MM.1S (cell line): Measurements from ENCODE around the gene MPV17.

Experiments
- DNase-seq: peaks from one replicate; pipeline ENCODE4 v3.0.0-alpha.2; 2015
- H2AFZ ChIP-seq: fragments of 300-600 bp; sonication (generic); 2 replicates; pipeline ENCODE4 v1.6.0; 2016; ENCODE audit warnings: antibody characterized with exemption, low read length
- H3F3A ChIP-seq: fragments of 300-600 bp; sonication (generic); 2 replicates; pipeline ENCODE4 v1.6.1; 2016; ENCODE audit warnings: mild to moderate bottlenecking, antibody characterized with exemption, low read length, moderate library complexity, mixed read lengths; ENCODE audit not compliant: insufficient read depth
- H3K27ac ChIP-seq: fragments of 300-600 bp; sonication (generic); 2 replicates; pipeline ENCODE4 v1.5.1; 2016; ENCODE audit warnings: mild to moderate bottlenecking, low read length
- H3K27me3 ChIP-seq: fragments of 300-600 bp; sonication (generic); replicated peaks from 2 replicates; pipeline ENCODE4 v1.6.0; 2016; ENCODE audit warnings: low read length; ENCODE audit not compliant: insufficient read depth
- H3K36me3 ChIP-seq: fragments of 300-600 bp; sonication (generic); replicated peaks from 2 replicates; pipeline ENCODE4 v1.6.1; 2016; ENCODE audit warnings: mild to moderate bottlenecking, low read length, mixed read lengths; ENCODE audit not compliant: insufficient read depth
- H3K4me1 ChIP-seq: fragments of 300-600 bp; sonication (generic); 2 replicates; pipeline ENCODE4 v1.6.1; 2016; ENCODE audit warnings: low read length, mixed read lengths
- H3K4me2 ChIP-seq: fragments of 300-600 bp; sonication (generic); 2 replicates; pipeline ENCODE4 v1.6.0; 2016; ENCODE audit warnings: low read depth, low read length
- H3K4me3 ChIP-seq: fragments of 300-600 bp; sonication (generic); 2 replicates; pipeline ENCODE4 v1.5.1; 2016; ENCODE audit warnings: low read length, mixed read lengths
- H3K79me2 ChIP-seq: fragments of 300-600 bp; sonication (generic); 2 replicates; pipeline ENCODE4 v1.6.1; 2016; ENCODE audit warnings: mixed run types, low read length, mixed read lengths
- H3K9ac ChIP-seq: fragments of 300-600 bp; sonication (generic); 2 replicates; pipeline ENCODE4 v1.6.1; 2016; ENCODE audit warnings: low read length, mixed read lengths
- H3K9me2 ChIP-seq: fragments of 300-600 bp; sonication (generic); replicated peaks from 2 replicates; pipeline ENCODE4 v1.6.1; 2016; ENCODE audit warnings: mild to moderate bottlenecking, low read length, mixed read lengths; ENCODE audit not compliant: insufficient read depth
- H3K9me3 ChIP-seq: fragments of 300-600 bp; sonication (generic); replicated peaks from 2 replicates; pipeline ENCODE4 v1.6.1; 2016; ENCODE audit warnings: mild to moderate bottlenecking, low read length, mixed read lengths; ENCODE audit not compliant: insufficient read depth
- H4K20me1 ChIP-seq: fragments of 300-600 bp; sonication (generic); 2 replicates; pipeline ENCODE4 v1.6.1; 2016; ENCODE audit warnings: mild to moderate bottlenecking, low read length, moderate library complexity, mixed read lengths; ENCODE audit not compliant: insufficient read depth
- CTCF ChIP-seq: fragments of 300-600 bp; sonication (generic); IDR thresholded peaks from 2 replicates; pipeline ENCODE4 v1.5.1; 2016; ENCODE audit warnings: antibody characterized with exemption, low read length, mixed read lengths
- EZH2 ChIP-seq: fragments of 300-600 bp; sonication (generic); optimal IDR thresholded peaks from 2 replicates; pipeline ENCODE3; 2017; ENCODE audit warnings: low read depth, mild to moderate bottlenecking, antibody characterized with exemption, low read length, mixed read lengths
- EZH2phosphoT487 ChIP-seq: fragments of 300-600 bp; sonication (generic); IDR thresholded peaks from 2 replicates; pipeline ENCODE4 v1.6.1; 2018; ENCODE audit warnings: antibody characterized with exemption, low read length

Gene MPV17

GRCh38 chr2:27369471-27370025 is 46.7 kb upstream of the MPV17 start:
- H3K79me2 ChIP-seq = peaks cover 56% of the 10 kb centered on the region
- no peak for DNase-seq
- peak overlapping the region; percentile 80 for H3K4me3 ChIP-seq

GRCh38 chr2:27363933-27364332 is 41.0 kb upstream of the MPV17 start:
- Histone ChIP-seq H3K27me3 (no peaks in the 10 kb centered on the region), H3K27ac (no peak overlapping the region), H3K4me2 (no peak overlapping the region), H3K36me3 (peaks cover 2% of the 10 kb centered on the region), H3K79me2 (peaks cover 17% of the 10 kb centered on the region), H3K9me3 (no peaks in the 10 kb centered on the region), H3K4me1 (peaks cover 5% of the 10 kb centered on the region; the same call in 1 of the 2 replicates), H3K9me2 (no peaks in the 10 kb centered on the region), H3K9ac (no peak overlapping the region), H2AFZ (no peak overlapping the region), H4K20me1 (no peaks in the 10 kb centered on the region), H3F3A (peaks cover 6% of the 10 kb centered on the region), H3K4me3 (no peak overlapping the region)
- no peak for DNase-seq
- TF ChIP-seq CTCF (no peak), EZH2phosphoT487 (no peak), EZH2 (no peak)

More at GRCh38 chr2:27369471-27370025, 46.7 kb upstream of the MPV17 start:
- no peaks in the 10 kb centered on the region; the same call in 1 of the 2 replicates for H3K36me3 ChIP-seq
- TF ChIP-seq CTCF (no peak), EZH2 (no peak), EZH2phosphoT487 (no peak)
- H3K9ac ChIP-seq = peak overlapping the region; percentile 80
- H4K20me1 ChIP-seq = no peaks in the 10 kb centered on the region
- peak overlapping the region; percentile 71 for H2AFZ ChIP-seq
- peaks cover 9% of the 10 kb centered on the region; the same call in 1 of the 2 replicates for H3K4me1 ChIP-seq
- H3K27ac ChIP-seq = peak overlapping the region; percentile 44; the same call in 1 of the 2 replicates
- H3K9me3 ChIP-seq = no peaks in the 10 kb centered on the region
- no peaks in the 10 kb centered on the region for H3K27me3 ChIP-seq
- H3K4me2 ChIP-seq = peak overlapping the region; percentile 65
- H3K9me2 ChIP-seq = no peaks in the 10 kb centered on the region
- peaks cover 4% of the 10 kb centered on the region; the same call in 1 of the 2 replicates for H3F3A ChIP-seq

DNA sequence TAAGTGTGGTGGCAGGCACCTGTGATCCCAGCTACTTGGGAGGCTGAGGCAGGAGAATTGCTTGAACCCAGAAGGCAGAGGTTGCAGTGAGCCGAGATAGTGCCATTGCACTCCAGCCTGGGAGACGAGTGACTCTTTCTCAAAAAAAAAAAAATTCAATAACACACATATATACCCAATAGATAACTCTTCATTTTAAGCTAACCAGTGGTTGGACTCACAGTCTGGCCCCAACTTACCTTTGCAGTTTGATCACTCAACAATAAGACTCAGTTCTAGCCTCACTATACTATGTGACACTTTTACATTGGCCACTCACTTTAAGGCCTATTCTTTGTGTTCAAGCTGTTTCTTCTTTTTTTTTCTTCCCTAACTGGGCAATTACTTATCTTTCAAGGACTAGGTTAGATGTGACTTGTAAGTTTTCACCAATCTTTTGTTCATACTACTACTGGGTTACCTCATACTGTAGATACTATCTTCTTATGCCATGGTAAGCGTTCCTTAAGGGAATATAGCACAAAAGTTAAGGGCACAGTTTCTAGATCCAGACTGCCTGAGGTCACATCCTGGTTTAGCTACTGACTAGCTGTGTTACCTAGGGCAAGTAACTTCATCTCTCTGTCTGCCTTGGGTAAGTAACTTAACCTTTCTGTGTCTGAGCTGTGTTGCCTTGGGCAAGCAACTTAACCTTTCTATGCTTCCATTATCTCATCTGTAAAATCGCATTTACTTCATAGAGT is 40.0 kb upstream of the MPV17 start:
- no peaks in the 10 kb centered on the region for H3K9me3 ChIP-seq
- no peak overlapping the region for H3K27ac ChIP-seq
- H3K27me3 ChIP-seq = no peaks in the 10 kb centered on the region
- DNase-seq = no peak
- H3K4me3 ChIP-seq = no peak overlapping the region
- TF ChIP-seq EZH2phosphoT487 (no peak), CTCF (no peak), EZH2 (no peak)
- peaks cover 14% of the 10 kb centered on the region for H3K79me2 ChIP-seq
- H4K20me1 ChIP-seq = no peaks in the 10 kb centered on the region
- H3K9me2 ChIP-seq = no peaks in the 10 kb centered on the region
- peaks cover 6% of the 10 kb centered on the region for H3F3A ChIP-seq
- H2AFZ ChIP-seq = no peak overlapping the region
- H3K4me2 ChIP-seq = no peak overlapping the region
- no peaks in the 10 kb centered on the region; the same call in 1 of the 2 replicates for H3K4me1 ChIP-seq
- H3K9ac ChIP-seq = no peak overlapping the region
- H3K36me3 ChIP-seq = peaks cover 2% of the 10 kb centered on the region
